CD8-positive, alpha-beta memory T cell (primary cell): ENCODE data around the gene NSUN2. TPM values are rescaled to one million over a fixed set of nuclear protein-coding genes. Genes with fewer than 3 reads are reported as not detected.
A peak's percentile ranks its signal among the peaks of the same experiment; 100 is the strongest.

Experiments
- CTCF ChIA-PET: fragments of 350-600 bp; sonication (Branson Sonifier 250); formaldehyde crosslinking; loops from one replicate; lab custom pipeline; 2021; ENCODE audit warnings: antibody characterized with exemption; lab: Charles Lee
- POLR2A ChIA-PET: fragments of 350-600 bp; sonication (Branson Sonifier 250); formaldehyde crosslinking; loops from one replicate; lab custom pipeline; 2021; ENCODE audit warnings: antibody characterized with exemption; lab: Charles Lee
- DNase-seq, 5 donors: peaks; one replicate each; pipeline versions ENCODE4 v3.0.0 to v3.0.0-alpha.2; 2020 to 2022; ENCODE audit warnings: mixed read lengths in 1 of 5
- H3K27ac ChIP-seq: one replicate; pipeline ENCODE4 v1.7.0; 2013; ENCODE audit warnings: low read depth, mild to moderate bottlenecking, low read length, moderate library complexity
- H3K27me3 ChIP-seq: 2 replicates; pipeline ENCODE4 v1.7.0; 2013; ENCODE audit warnings: low read length, mild to moderate bottlenecking; ENCODE audit not compliant: insufficient read depth, poor library complexity, severe bottlenecking
- H3K36me3 ChIP-seq: 2 replicates; pipeline ENCODE4 v1.7.0; 2013; ENCODE audit warnings: mild to moderate bottlenecking, low read length, moderate library complexity; ENCODE audit not compliant: insufficient read depth
- H3K4me1 ChIP-seq: 2 replicates; pipeline ENCODE4 v1.7.0; 2013; ENCODE audit warnings: mild to moderate bottlenecking, low read length, moderate library complexity; ENCODE audit not compliant: insufficient read depth
- H3K4me3 ChIP-seq: 2 replicates; pipeline ENCODE4 v1.7.0; 2013; ENCODE audit warnings: mild to moderate bottlenecking, low read length
- H3K9me3 ChIP-seq: 2 replicates; pipeline ENCODE4 v1.7.0; 2013; ENCODE audit warnings: mild to moderate bottlenecking, low read length
- H3K27ac Mint-ChIP-seq, 8 donors: one replicate each; pipeline ENCODE4 v1.8.0; 2020 to 2021; ENCODE audit warnings: mixed read lengths in 8 of 8, mild to moderate bottlenecking in 6 of 8, inconsistent platforms in 3 of 8, moderate library complexity in 3 of 8
- H3K27me3 Mint-ChIP-seq, 2 donors: one replicate each; pipeline ENCODE4 v1.8.0; 2020 to 2021; ENCODE audit warnings: mixed read lengths in 2 of 2, mild to moderate bottlenecking in 1 of 2, moderate library complexity in 1 of 2
- H3K36me3 Mint-ChIP-seq, 3 donors: one replicate each; pipeline ENCODE4 v1.8.0; 2020 to 2021; ENCODE audit warnings: mixed read lengths in 3 of 3, inconsistent platforms in 1 of 3, mild to moderate bottlenecking in 1 of 3
- H3K4me1 Mint-ChIP-seq, 3 donors: one replicate each; pipeline ENCODE4 v1.8.0; 2020 to 2021; ENCODE audit warnings: mixed read lengths in 3 of 3, inconsistent platforms in 1 of 3, mild to moderate bottlenecking in 1 of 3
- H3K4me3 Mint-ChIP-seq, 7 donors: one replicate each; pipeline ENCODE4 v1.8.0; 2020 to 2021; ENCODE audit warnings: mixed read lengths in 7 of 7, mild to moderate bottlenecking in 6 of 7, moderate library complexity in 4 of 7, inconsistent platforms in 2 of 7
- H3K9me3 Mint-ChIP-seq, 5 donors: one replicate each; pipeline ENCODE4 v1.8.0; 2020 to 2022; ENCODE audit warnings: mixed read lengths in 5 of 5, mild to moderate bottlenecking in 3 of 5, moderate library complexity in 2 of 5, inconsistent platforms in 1 of 5
- polyA plus RNA-seq: library from polyadenylated mRNA; unstranded; fragments of 300-500 nt; fragmentation: Illumina TruSeq; gene quantifications from one replicate; pipeline ENCODE4 v1.2.3, GENCODE V29; 2021
- total RNA-seq, 2 experiments: library from RNA; stranded (reverse); gene quantifications; one replicate each; pipeline ENCODE4 v1.2.3, GENCODE V29; 2021

Gene NSUN2
- total RNA-seq: 100 to 1,000 TPM; 120 to 124 TPM
- polyA plus RNA-seq: 40.5 TPM

DNA sequence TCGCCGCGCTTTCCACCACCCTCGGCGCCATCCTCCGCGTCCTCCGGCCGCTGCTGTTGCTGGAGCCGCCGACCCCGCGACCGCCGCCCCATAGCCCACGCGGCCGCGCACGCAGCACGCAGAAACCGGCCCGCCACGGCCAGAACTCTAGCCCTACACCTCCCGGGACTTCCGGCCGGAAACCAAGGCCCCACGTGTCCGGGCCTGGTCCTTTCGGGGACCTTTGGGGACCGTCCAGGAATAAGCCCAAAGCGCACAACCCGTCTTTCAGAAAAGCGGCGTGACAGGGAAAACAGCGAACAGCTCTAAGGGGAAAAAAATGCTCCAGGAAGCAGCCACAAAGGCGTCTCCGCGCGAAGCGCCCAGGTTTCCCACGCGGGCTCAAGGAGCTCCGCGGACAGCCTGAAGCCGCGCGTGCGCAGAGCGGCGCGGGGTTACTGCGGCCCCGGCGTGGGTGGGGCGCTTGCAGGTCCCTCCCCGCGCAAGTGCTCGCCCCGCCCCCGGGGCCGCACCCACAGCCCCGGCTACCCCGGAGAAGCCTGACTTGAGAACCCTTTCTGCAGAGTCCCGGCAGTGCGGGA lies at the start of gene NSUN2, which contains the start of gene SRD5A1:
Gene NSUN2 (minus strand): TSS at position 157 of the 581 bp plus-strand sequence. CDS start 65 bp downstream, at position 92.
Gene SRD5A1 (plus strand): TSS at position 553 of the 581 bp plus-strand sequence. CDS start 137 bp downstream, outside the sequence.
- Histone ChIP-seq H3K27ac (peak within 1 kb of the TSS; percentile 94), H3K36me3 (no peaks in the 10 kb centered on the region), H3K4me1 (peaks cover 19% of the 10 kb centered on the region), H3K9me3 (no peaks in the 10 kb centered on the region), H3K27me3 (no peaks in the 10 kb centered on the region), H3K4me3 (peak within 1 kb of the TSS; percentile 90)
- Mint-ChIP-seq H3K9me3 (no peaks in the 10 kb centered on the region), H3K27ac (peak within 1 kb of the TSS; percentile 96 to 100 (median 99)), H3K27me3 (peaks cover 0 to 2% of the 10 kb centered on the region in 2 donors), H3K4me1 (peaks cover 43 to 61% (median 49%) of the 10 kb centered on the region in 3 donors), H3K36me3 (peaks cover 4 to 45% (median 9%) of the 10 kb centered on the region in 3 donors), H3K4me3 (peak within 1 kb of the TSS; percentile 88 to 98 (median 95))
- DNase-seq: peak; percentile 89 to 96 (median 94)
- ChIA-PET POLR2A (interaction anchor here (0.7 to 2.5 kb wide), 7 partner anchors 8 to 1212 kb away, joined by 3 to 20 read pairs (median 4); partner anchors contain the start of genes MED10 and TENT4A), CTCF (interaction anchor here (0.9 to 1.9 kb wide), 3 partner anchors 80 to 113 kb away, joined by 4 to 7 read pairs (median 5); partner anchors contain the start of gene TENT4A)

DNA sequence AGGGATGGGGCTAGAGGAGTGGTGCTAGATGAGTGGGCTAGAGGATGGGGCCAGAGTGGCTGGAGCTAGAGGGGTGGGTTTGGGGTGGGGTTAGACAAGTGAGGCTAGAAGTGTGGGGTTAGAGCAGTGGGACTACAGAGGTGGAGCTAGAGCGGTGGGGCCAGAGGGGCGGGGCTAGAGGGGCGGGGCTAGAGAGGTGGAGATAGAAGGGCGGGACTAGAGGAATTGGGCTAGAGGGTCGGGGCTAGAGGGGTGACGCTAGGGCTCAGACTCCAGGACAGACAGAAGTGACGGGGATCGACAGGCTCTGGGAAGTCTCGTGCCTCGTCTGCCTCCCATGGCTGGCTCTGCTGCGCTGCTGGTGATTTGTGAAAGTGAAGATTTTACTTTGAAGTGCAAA lies 49.4 kb upstream of the NSUN2 start:
- H3K9me3 ChIP-seq: no peaks in the 10 kb centered on the region
- POLR2A ChIA-PET: no interaction called here
- no peak overlapping the region for H3K27ac Mint-ChIP-seq

DNA sequence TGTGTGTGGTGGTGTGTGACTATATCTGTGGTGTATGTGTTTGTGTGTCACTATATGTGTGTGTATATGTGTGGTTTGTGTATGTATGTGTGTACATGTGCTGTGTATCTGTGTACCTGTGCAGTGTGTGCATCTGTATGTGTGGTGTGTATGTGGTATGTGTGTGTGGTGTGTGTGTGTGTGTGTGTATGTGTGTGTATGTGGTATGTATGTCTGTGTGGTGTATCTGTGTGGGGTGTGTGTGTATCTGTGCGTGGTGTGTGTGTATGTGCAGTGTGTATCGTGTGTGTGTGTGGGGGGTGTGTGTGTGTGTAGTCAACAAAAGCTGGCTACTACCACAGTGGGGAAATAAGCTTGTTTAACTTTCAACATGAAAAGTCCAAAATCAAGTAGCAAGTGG lies 48.8 kb upstream of the NSUN2 start:
- ChIA-PET POLR2A (no interaction called here), CTCF (no interaction called here)
- H3K36me3 Mint-ChIP-seq: peaks cover 0 to 2% (median 0%) of the 10 kb centered on the region in 3 donors
- Histone ChIP-seq H3K4me1 (no peaks in the 10 kb centered on the region), H3K9me3 (no peaks in the 10 kb centered on the region), H3K4me3 (no peak overlapping the region), H3K27me3 (peaks cover 11% of the 10 kb centered on the region), H3K36me3 (no peaks in the 10 kb centered on the region), H3K27ac (no peak overlapping the region)
- peaks cover 34 to 42% of the 10 kb centered on the region in 2 donors for H3K27me3 Mint-ChIP-seq
- no peak overlapping the region for H3K4me3 Mint-ChIP-seq
- no peaks in the 10 kb centered on the region for H3K9me3 Mint-ChIP-seq
- H3K4me1 Mint-ChIP-seq: peaks cover 0 to 3% (median under 1%) of the 10 kb centered on the region in 3 donors
- no peak overlapping the region for H3K27ac Mint-ChIP-seq
- DNase-seq: no peak

More for the DNA sequence above, 49.4 kb upstream of the NSUN2 start:
- Histone ChIP-seq H3K27me3 (peaks cover 11% of the 10 kb centered on the region), H3K36me3 (no peaks in the 10 kb centered on the region), H3K4me1 (no peaks in the 10 kb centered on the region), H3K27ac (no peak overlapping the region), H3K4me3 (no peak overlapping the region)
- Mint-ChIP-seq H3K27me3 (peaks cover 39 to 47% of the 10 kb centered on the region in 2 donors), H3K9me3 (no peaks in the 10 kb centered on the region), H3K36me3 (peaks cover 0 to 2% (median 0%) of the 10 kb centered on the region in 3 donors), H3K4me1 (peaks cover under 1 to 6% (median 3%) of the 10 kb centered on the region in 3 donors), H3K4me3 (no peak overlapping the region)
- CTCF ChIA-PET: no interaction called here
- no peak for DNase-seq

DNA sequence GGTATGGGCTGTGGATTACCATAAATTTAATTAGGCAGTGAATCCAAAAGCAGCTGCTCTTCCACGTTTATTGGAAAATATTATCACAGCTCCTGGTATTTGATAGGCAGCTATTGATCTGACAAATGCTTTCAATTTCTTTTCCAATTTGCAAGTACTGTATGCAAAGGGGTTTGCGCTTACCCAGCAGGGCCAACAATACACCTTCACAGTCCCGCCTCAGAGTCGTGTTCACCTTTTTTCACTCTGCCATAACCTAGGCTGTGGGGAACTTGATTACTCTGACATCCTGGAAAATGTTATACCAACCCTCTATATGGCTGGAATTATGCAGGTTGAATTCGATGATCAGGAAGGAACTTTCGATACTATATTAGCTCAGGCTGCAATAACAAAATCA lies 48.1 kb upstream of the NSUN2 start:
- Mint-ChIP-seq H3K27me3 (peaks cover 29 to 35% of the 10 kb centered on the region in 2 donors), H3K36me3 (peaks cover 0 to 3% (median 2%) of the 10 kb centered on the region in 3 donors), H3K4me1 (no peaks in the 10 kb centered on the region), H3K4me3 (no peak overlapping the region), H3K27ac (no peak overlapping the region), H3K9me3 (no peaks in the 10 kb centered on the region)
- DNase-seq: no peak
- Histone ChIP-seq H3K27ac (no peak overlapping the region), H3K4me1 (no peaks in the 10 kb centered on the region), H3K4me3 (no peak overlapping the region), H3K27me3 (peaks cover 11% of the 10 kb centered on the region), H3K36me3 (no peaks in the 10 kb centered on the region), H3K9me3 (no peaks in the 10 kb centered on the region)
- ChIA-PET POLR2A (no interaction called here), CTCF (no interaction called here)

DNA sequence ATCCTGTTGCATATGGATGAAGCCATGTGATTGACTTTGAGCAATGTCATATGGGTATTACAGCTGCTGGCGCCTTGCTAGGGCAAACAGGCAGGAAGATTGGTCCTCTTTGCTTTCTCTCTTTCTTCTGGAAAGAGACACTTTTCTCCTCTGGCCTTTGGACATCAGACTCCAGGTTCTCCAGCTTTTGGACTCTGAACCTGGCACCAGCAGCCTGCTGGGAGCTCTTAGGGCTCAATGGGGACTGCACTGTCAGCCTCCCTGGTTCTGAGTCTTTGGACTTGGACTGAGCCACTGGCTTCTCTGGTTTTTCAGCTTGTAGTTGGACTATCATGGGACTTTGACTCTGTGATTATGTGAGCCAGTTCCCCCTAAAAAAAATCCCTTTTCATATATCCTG lies 45.5 kb upstream of the NSUN2 start:
- Histone ChIP-seq H3K27me3 (no peaks in the 10 kb centered on the region), H3K9me3 (no peaks in the 10 kb centered on the region), H3K27ac (no peak overlapping the region), H3K36me3 (no peaks in the 10 kb centered on the region), H3K4me1 (no peaks in the 10 kb centered on the region), H3K4me3 (no peak overlapping the region)
- Mint-ChIP-seq H3K36me3 (peaks cover 0 to 5% (median 3%) of the 10 kb centered on the region in 3 donors), H3K27ac (no peak overlapping the region), H3K9me3 (no peaks in the 10 kb centered on the region), H3K27me3 (peaks cover 13 to 15% of the 10 kb centered on the region in 2 donors), H3K4me1 (no peaks in the 10 kb centered on the region), H3K4me3 (no peak overlapping the region)
- CTCF ChIA-PET: no interaction called here
- no peak for DNase-seq
- POLR2A ChIA-PET: no interaction called here

DNA sequence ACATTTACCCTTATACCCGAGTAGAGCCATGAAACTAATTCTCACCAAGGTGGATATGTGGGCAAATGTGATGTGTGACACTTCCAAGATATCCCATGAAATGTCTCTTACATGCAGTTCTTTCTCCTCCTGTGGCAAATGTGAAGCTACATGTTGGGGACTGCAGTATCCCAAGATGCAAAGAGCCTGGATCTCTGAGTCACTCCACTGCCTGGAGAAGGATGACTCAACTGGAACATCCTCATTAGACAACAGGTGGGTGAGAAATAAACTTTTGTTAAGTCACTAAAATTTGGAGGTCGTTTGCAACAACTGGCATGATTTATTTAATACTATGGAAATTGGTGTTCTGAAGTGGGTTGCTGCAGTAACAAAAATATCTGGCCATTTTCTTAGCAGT lies 43.9 kb upstream of the NSUN2 start:
- Histone ChIP-seq H3K4me3 (no peak overlapping the region), H3K27ac (no peak overlapping the region), H3K27me3 (no peaks in the 10 kb centered on the region), H3K9me3 (no peaks in the 10 kb centered on the region), H3K4me1 (no peaks in the 10 kb centered on the region), H3K36me3 (no peaks in the 10 kb centered on the region)
- Mint-ChIP-seq H3K9me3 (peaks cover 0 to 5% (median 0%) of the 10 kb centered on the region in 5 donors), H3K27ac (no peak overlapping the region), H3K4me3 (no peak overlapping the region), H3K4me1 (no peaks in the 10 kb centered on the region), H3K27me3 (peaks cover 7 to 10% of the 10 kb centered on the region in 2 donors), H3K36me3 (peaks cover 0 to 13% (median 6%) of the 10 kb centered on the region in 3 donors)
- CTCF ChIA-PET: no interaction called here
- POLR2A ChIA-PET: no interaction called here
- no peak for DNase-seq

DNA sequence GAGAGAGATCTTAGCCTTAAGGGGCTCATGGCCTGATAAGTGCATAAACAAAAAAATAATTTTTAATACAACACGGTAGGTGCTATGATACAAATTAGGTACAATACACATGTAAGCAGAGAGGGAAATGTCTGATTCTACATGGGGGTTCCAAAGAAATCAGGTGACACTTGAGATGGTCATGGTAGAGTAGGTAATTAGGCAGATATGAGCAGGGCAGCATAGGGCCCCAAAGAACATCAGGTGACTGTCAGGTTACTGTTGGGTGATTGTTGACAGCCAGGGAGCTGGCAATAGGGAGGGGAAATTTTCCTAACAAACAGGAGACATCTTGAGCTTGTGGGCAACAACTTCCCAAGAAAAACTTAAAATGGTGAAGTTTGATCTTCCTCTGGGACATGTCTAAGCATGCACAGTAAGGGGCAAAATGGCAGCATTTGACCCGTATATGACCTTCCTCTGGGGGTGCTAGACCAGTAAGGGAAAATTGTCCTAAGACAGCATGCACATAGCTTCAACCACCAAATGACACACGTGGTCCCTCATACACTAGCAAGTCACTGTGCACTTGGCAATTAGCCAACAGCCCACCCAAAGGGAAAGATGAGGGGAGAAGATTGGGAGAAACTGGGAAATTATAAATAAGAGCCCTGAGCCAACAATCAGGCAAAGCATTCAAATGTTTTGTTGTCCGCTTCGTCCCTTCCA lies 43.1 kb upstream of the NSUN2 start:
- H3K9me3 Mint-ChIP-seq: peaks cover 0 to 5% (median 0%) of the 10 kb centered on the region in 5 donors
- POLR2A ChIA-PET: no interaction called here
- no peak overlapping the region for H3K27ac ChIP-seq
- CTCF ChIA-PET: no interaction called here
- no peak overlapping the region for H3K4me3 Mint-ChIP-seq
- H3K36me3 Mint-ChIP-seq: peaks cover 2 to 21% (median 11%) of the 10 kb centered on the region in 3 donors
- no peaks in the 10 kb centered on the region for H3K27me3 ChIP-seq
- H3K27me3 Mint-ChIP-seq: peaks cover 4 to 7% of the 10 kb centered on the region in 2 donors
- H3K4me1 Mint-ChIP-seq: no peaks in the 10 kb centered on the region
- H3K4me3 ChIP-seq: no peak overlapping the region
- no peaks in the 10 kb centered on the region for H3K4me1 ChIP-seq
- H3K36me3 ChIP-seq: no peaks in the 10 kb centered on the region
- H3K9me3 ChIP-seq: no peaks in the 10 kb centered on the region
- H3K27ac Mint-ChIP-seq: no peak overlapping the region
- no peak for DNase-seq

DNA sequence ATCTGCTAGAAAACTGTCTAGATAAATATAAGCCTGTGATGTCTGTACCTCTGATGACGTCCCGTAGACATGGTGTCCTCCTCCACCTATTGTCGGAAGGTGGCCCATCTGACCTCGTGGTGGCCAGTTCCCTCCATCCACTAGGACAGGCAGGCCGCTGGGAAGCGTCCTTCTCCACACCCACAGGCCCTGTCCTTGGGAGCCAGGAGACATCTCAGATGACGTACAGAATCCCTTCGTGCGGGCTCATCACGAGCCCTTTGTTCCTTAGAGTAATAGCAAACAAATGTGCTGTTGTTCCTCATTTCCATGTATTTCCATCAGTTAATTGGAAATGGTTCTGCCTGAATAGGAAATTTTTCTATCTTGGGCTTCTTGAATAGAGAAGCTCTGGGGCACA lies 42.0 kb upstream of the NSUN2 start:
- Histone ChIP-seq H3K27ac (no peak overlapping the region), H3K9me3 (no peaks in the 10 kb centered on the region), H3K27me3 (no peaks in the 10 kb centered on the region), H3K36me3 (no peaks in the 10 kb centered on the region), H3K4me1 (no peaks in the 10 kb centered on the region), H3K4me3 (no peak overlapping the region)
- H3K4me3 Mint-ChIP-seq: no peak overlapping the region
- H3K36me3 Mint-ChIP-seq: peaks cover 9 to 28% (median 17%) of the 10 kb centered on the region in 3 donors
- no peak for DNase-seq
- H3K27me3 Mint-ChIP-seq: peaks cover 0 to 5% of the 10 kb centered on the region in 2 donors
- H3K4me1 Mint-ChIP-seq: no peaks in the 10 kb centered on the region
- no peak overlapping the region for H3K27ac Mint-ChIP-seq
- POLR2A ChIA-PET: no interaction called here
- CTCF ChIA-PET: no interaction called here
- H3K9me3 Mint-ChIP-seq: peaks cover 0 to 5% (median 0%) of the 10 kb centered on the region in 5 donors
